GM12878 (cell line): ENCODE measurements around the gene DENND1A. TPM values are rescaled to one million over a fixed set of nuclear protein-coding genes. Genes with fewer than 3 reads are reported as not detected.

ENCODE experiments used
- ATAC-seq: fragments of 200-7000 bp; cut with Tn5 transposase; 3 replicates; pipeline ENCODE4 v1.9.1; 2020; ENCODE audit warnings: mild to moderate bottlenecking, moderate library complexity
- BruUV-seq: library from RNA; stranded (reverse); fragments of 400-500 nt; replicated peaks from 2 replicates; lab custom pipeline; 2021; lab: Mats Ljungman, UMichigan
- CTCF ChIA-PET: fragments of 300-600 bp; sonication (Branson Sonifier 250); formaldehyde crosslinking; extraction: SDS; loops from one replicate; lab custom pipeline; 2021; ENCODE audit warnings: inconsistent platforms; lab: Yijun Ruan, JAX
- POLR2A ChIA-PET: fragments of 350-600 bp; formaldehyde crosslinking; extraction: SDS; loops from one replicate; lab custom pipeline; 2021; ENCODE audit warnings: inconsistent platforms; lab: Charles Lee
- RAD21 ChIA-PET: fragments of 300-600 bp; sonication (Branson Sonifier 250); formaldehyde crosslinking; loops from one replicate; lab custom pipeline; 2023; ENCODE audit warnings: antibody characterized with exemption; ENCODE audit not compliant: unreplicated experiment; lab: Charles Lee
- SMC1A ChIA-PET: fragments of 300-600 bp; sonication (Branson Sonifier 250); formaldehyde crosslinking; loops from one replicate; lab custom pipeline; 2023; ENCODE audit not compliant: unreplicated experiment, uncharacterized antibody; lab: Charles Lee
- DNase-seq: peaks from one replicate; pipeline ENCODE4 v3.0.0-alpha.2; 2011; ENCODE audit warnings: low read depth, low spot score
- FAIRE-seq: peaks from 3 replicates; lab custom pipeline; 2011; peaks lifted over from hg19 to GRCh38; lab: Jason Lieb, UNC
- H2AFZ ChIP-seq: 2 replicates; pipeline ENCODE4 v1.6.0; 2011; ENCODE audit warnings: low read depth, low read length, control low read depth; ENCODE audit not compliant: control insufficient read depth
- H3K27ac ChIP-seq: 2 replicates; pipeline ENCODE4 v1.5.1; 2011; ENCODE audit warnings: control low read depth; ENCODE audit not compliant: control insufficient read depth, insufficient read depth
- H3K27me3 ChIP-seq, 2 experiments: replicated peaks in 1 of 2; 2 replicates each; pipeline versions ENCODE4 v1.6.0 to v1.6.1; 2011; ENCODE audit warnings: low read length in 1 of 2; ENCODE audit not compliant: control insufficient read depth in 2 of 2, insufficient read depth in 2 of 2
- H3K36me3 ChIP-seq, 2 experiments: 2 replicates each; pipeline ENCODE4 v1.5.1; 2011; ENCODE audit warnings: low read length in 1 of 2; ENCODE audit not compliant: control insufficient read depth in 2 of 2, insufficient read depth in 2 of 2
- H3K4me1 ChIP-seq: 2 replicates; pipeline ENCODE4 v1.6.1; 2011; ENCODE audit warnings: mild to moderate bottlenecking, low read length, moderate library complexity, mixed read lengths; ENCODE audit not compliant: control insufficient read depth, insufficient read depth
- H3K4me2 ChIP-seq: 2 replicates; pipeline ENCODE4 v1.6.0; 2011; ENCODE audit warnings: control low read depth; ENCODE audit not compliant: control insufficient read depth, insufficient read depth
- H3K4me3 ChIP-seq: fragments of 200-600 bp; sonication (generic); 2 replicates; pipeline ENCODE4 v1.5.1; 2016
- H3K79me2 ChIP-seq: 2 replicates; pipeline ENCODE4 v1.6.0; 2011; ENCODE audit warnings: low read length; ENCODE audit not compliant: control insufficient read depth, insufficient read depth
- H3K9ac ChIP-seq: 2 replicates; pipeline ENCODE4 v1.8.0; 2011; ENCODE audit warnings: low read length, control low read depth, mixed read lengths; ENCODE audit not compliant: control insufficient read depth, insufficient read depth
- H3K9me3 ChIP-seq: replicated peaks from 3 replicates; pipeline ENCODE4 v1.5.1; 2011; ENCODE audit warnings: mild to moderate bottlenecking, low read length; ENCODE audit not compliant: control insufficient read depth, insufficient read depth
- H4K20me1 ChIP-seq: 2 replicates; pipeline ENCODE4 v1.6.0; 2011; ENCODE audit not compliant: control insufficient read depth, insufficient read depth
- BACH1 ChIP-seq: fragments of 450-650 bp; IDR thresholded peaks from 2 replicates; pipeline ENCODE4 v1.6.1; 2017; ENCODE audit warnings: mild to moderate bottlenecking, borderline replicate concordance
- DPF2 ChIP-seq: fragments of 450-650 bp; IDR thresholded peaks from 2 replicates; pipeline ENCODE4 v1.6.1; 2017; ENCODE audit warnings: mild to moderate bottlenecking
- E4F1 ChIP-seq: fragments of 450-650 bp; IDR thresholded peaks from 2 replicates; pipeline ENCODE4 v1.6.1; 2018; ENCODE audit warnings: borderline replicate concordance, mild to moderate bottlenecking; ENCODE audit not compliant: partially characterized antibody
- NFXL1 ChIP-seq: fragments of 450-650 bp; IDR thresholded peaks from 2 replicates; pipeline ENCODE4 v1.6.1; 2017; ENCODE audit warnings: antibody characterized with exemption, mild to moderate bottlenecking, borderline replicate concordance
- NFYB ChIP-seq: IDR thresholded peaks from 2 replicates; pipeline ENCODE4 v1.6.1; 2011; ENCODE audit warnings: low read depth, mild to moderate bottlenecking, low read length, improper control_type of control experiment, moderate library complexity; ENCODE audit not compliant: insufficient read depth
- NKRF ChIP-seq: fragments of 450-650 bp; conservative IDR thresholded peaks from 2 replicates; pipeline ENCODE4 v1.6.1; 2017; ENCODE audit warnings: mild to moderate bottlenecking, moderate library complexity
- NR2F1 ChIP-seq: fragments of 450-650 bp; conservative IDR thresholded peaks from 2 replicates; pipeline ENCODE4 v1.6.1; 2017; ENCODE audit warnings: mild to moderate bottlenecking
- PKNOX1 ChIP-seq: fragments of 450-650 bp; IDR thresholded peaks from 2 replicates; pipeline ENCODE4 v1.6.1; 2016; ENCODE audit warnings: mild to moderate bottlenecking
- RFX5 ChIP-seq: IDR thresholded peaks from 2 replicates; pipeline ENCODE4 v1.6.1; 2011; ENCODE audit warnings: low read depth, low read length, improper control_type of control experiment
- SP1 ChIP-seq: IDR thresholded peaks from one replicate; pipeline ENCODE4 v1.6.1; 2011; ENCODE audit warnings: low read depth, low read length
- TCF3 ChIP-seq: IDR thresholded peaks from 2 replicates; pipeline ENCODE4 v1.6.1; 2012; ENCODE audit warnings: low read depth, mild to moderate bottlenecking, low read length, borderline replicate concordance; ENCODE audit not compliant: insufficient read depth
- ZNF217 ChIP-seq: fragments of 450-650 bp; IDR thresholded peaks from 2 replicates; pipeline ENCODE4 v1.6.1; 2017; ENCODE audit warnings: antibody characterized with exemption, mild to moderate bottlenecking
- WGBS: methylation state at CpG from one replicate; pipeline ENCODE4 v1.1.6; 2016; ENCODE audit warnings: low lambda C conversion rate; ENCODE audit not compliant: insufficient replicate concordance, insufficient coverage; ENCODE audit errors: missing lambda C conversion rate; 5-methylcytosine and 5-hydroxymethylcytosine counted together
- in situ Hi-C: fragments of 300-500 bp; cut with MboI; formaldehyde crosslinking; loops from 9 replicates; pipeline ENCODE4 v1.14.3; 2018; ENCODE audit warnings: mixed read lengths
- intact Hi-C: fragments of 100-400 bp; cut with micrococcal nuclease; formaldehyde crosslinking; loops from one replicate; pipeline ENCODE4 v1.14.2; 2022; ENCODE audit not compliant: unreplicated experiment
- polyA plus RNA-seq, 11 experiments: library from polyadenylated mRNA; depleted of rRNA in 4 of 11; unstranded in 6 of 11; stranded (reverse) in 5 of 11; fragments of >200 nt; fragmentation: Nextera tagmentation in 4 of 11; fragmentation: Illumina TruSeq in 1 of 11; extraction: Ambion mirVana in 4 of 11; extraction: Trizol in 1 of 11; gene quantifications; 1 replicate in 1 of 11; 2 replicates in 10 of 11; pipeline versions ENCODE4 v1.2.1 to v1.2.3, GENCODE V29; 2011 to 2016; ENCODE audit warnings: inconsistent platforms in 2 of 11, missing spikeins in 2 of 11, low read depth in 1 of 11
- total RNA-seq, 4 experiments: library from RNA; depleted of rRNA in 3 of 4; stranded (reverse); fragments of >200 nt in 3 of 4; fragmentation: Illumina TruSeq in 1 of 4; extraction: Trizol in 1 of 4; gene quantifications; 2 replicates each; pipeline versions ENCODE4 v1.2.1 to v1.2.3, GENCODE V29; 2013 to 2021

Gene DENND1A
- total and polyA plus RNA-seq, 10 of the 15 experiments (the other 5 are each of a cell fraction or from before 2014, with no cell fraction given): 14.1 to 48.6 (median 35.2) TPM

DNA sequence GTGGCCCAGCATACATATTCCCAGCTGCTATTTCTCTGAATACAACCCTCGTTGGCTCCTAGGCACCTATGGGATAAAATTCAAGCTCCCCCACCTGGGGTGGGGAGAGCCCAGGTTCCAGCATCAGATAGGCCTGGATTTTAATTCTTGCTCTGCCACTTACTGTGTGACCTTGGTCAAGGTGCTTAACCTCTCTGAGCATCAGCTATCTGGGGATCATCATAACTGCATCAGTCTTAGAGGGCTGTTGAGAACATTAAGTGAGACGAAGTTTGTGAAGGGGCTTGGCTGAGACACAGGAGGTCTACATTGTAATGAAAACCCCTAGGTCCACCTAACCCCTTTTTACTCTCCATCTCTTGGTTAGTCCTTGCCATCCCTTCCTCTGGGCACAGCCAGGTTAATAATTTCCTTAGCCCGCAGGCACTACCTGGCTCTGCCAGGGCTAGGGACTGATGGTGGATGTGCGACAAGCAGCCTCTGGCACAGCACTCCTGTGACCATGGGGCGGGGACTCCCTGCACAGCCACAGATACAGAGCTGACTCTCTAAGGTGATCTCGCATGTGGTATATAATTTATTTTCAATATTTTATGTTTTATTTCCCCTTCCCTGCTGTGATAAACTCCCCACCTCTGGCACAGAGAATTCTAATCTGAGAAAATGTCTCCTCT is 505.2 kb downstream of the DENND1A start:
- ChIA-PET RAD21 (no interaction called here), POLR2A (no interaction called here), SMC1A (no interaction called here), CTCF (no interaction called here)
- no peak overlapping the region for H3K4me3 ChIP-seq
- H4K20me1 ChIP-seq: no peaks in the 10 kb centered on the region
- DNase-seq: no peak
- no peaks in the 10 kb centered on the region for H3K27me3 ChIP-seq
- peaks cover 4 to 5% of the 10 kb centered on the region in 2 experiments; a peak in 2 of 4 replicates for H3K36me3 ChIP-seq
- no peak overlapping the region for H3K9ac ChIP-seq
- no peaks in the 10 kb centered on the region for H3K9me3 ChIP-seq
- no peak overlapping the region for H2AFZ ChIP-seq
- H3K4me2 ChIP-seq: no peak overlapping the region
- no peak overlapping the region for H3K27ac ChIP-seq
- no peak for FAIRE-seq
- no peak for ATAC-seq
- 100% methylated on average over 6 of the region's 6 CpGs for WGBS
- H3K79me2 ChIP-seq: no peaks in the 10 kb centered on the region
- in situ Hi-C loops: no loop called here
- peaks cover 11% of the 10 kb centered on the region for H3K4me1 ChIP-seq
- TF ChIP-seq BACH1 (no peak), PKNOX1 (no peak), DPF2 (no peak), TCF3 (no peak)
- intact Hi-C loops: no loop called here
- no TSS peak for BruUV-seq

- Histone ChIP-seq H3K4me1 (peaks cover 11% of the 10 kb centered on the region), H3K79me2 (no peaks in the 10 kb centered on the region), H3K27ac (no peak overlapping the region), H2AFZ (no peak overlapping the region), H3K9ac (no peak overlapping the region), H3K36me3 (peaks cover 6 to 7% of the 10 kb centered on the region in 2 experiments; a peak in 2 of 4 replicates), H3K4me3 (no peak overlapping the region), H3K27me3 (no peaks in the 10 kb centered on the region), H4K20me1 (no peaks in the 10 kb centered on the region), H3K9me3 (no peaks in the 10 kb centered on the region), H3K4me2 (no peak overlapping the region)
- DNase-seq (no peak), FAIRE-seq (no peak), ATAC-seq (no peak)
- in situ Hi-C loops (no loop called here), intact Hi-C loops (no loop called here)
- CTCF ChIA-PET: no interaction called here
- POLR2A ChIA-PET: no interaction called here
- RAD21 ChIA-PET: no interaction called here
- BruUV-seq: no TSS peak
- WGBS: over 99% methylated on average over 5 of the region's 5 CpGs
- SMC1A ChIA-PET: no interaction called here
- TF ChIP-seq E4F1 (no peak), NR2F1 (no peak), NKRF (no peak), ZNF217 (no peak), NFYB (no peak), SP1 (no peak), RFX5 (no peak), NFXL1 (no peak)
Measured at GRCh38 chr9:123424131-123424530, 505.8 kb downstream of the DENND1A start.
